Fibroblast of lung (primary cell): ENCODE measurements around the gene ITPKB. TPM values are rescaled to one million over a fixed set of nuclear protein-coding genes. Genes with fewer than 3 reads are reported as not detected.
"Not testable (repeated sequence)": the region's sequence is repeated elsewhere in the genome, so short reads cannot be mapped to it uniquely, and the experiment has no call there.

Experiments
- DNase-seq, 2 donors: peaks; one replicate each; pipeline versions ENCODE4 v3.0.0 to v3.0.0-alpha.2; 2010; ENCODE audit warnings: low read depth in 2 of 2
- H2AFZ ChIP-seq: 2 replicates; pipeline ENCODE4 v1.5.1; 2012; ENCODE audit warnings: low read length, control low read depth, inconsistent platforms
- H3K27ac ChIP-seq: 2 replicates; pipeline ENCODE4 v1.5.1; 2011; ENCODE audit warnings: low read length, control low read depth; ENCODE audit not compliant: insufficient read depth
- H3K27me3 ChIP-seq: 2 replicates; pipeline ENCODE4 v1.5.1; 2011; ENCODE audit warnings: mild to moderate bottlenecking, low read length; ENCODE audit not compliant: control insufficient read depth, insufficient read depth
- H3K36me3 ChIP-seq: 2 replicates; pipeline ENCODE4 v1.5.1; 2011; ENCODE audit warnings: low read length; ENCODE audit not compliant: control insufficient read depth, insufficient read depth
- H3K4me1 ChIP-seq: 2 replicates; pipeline ENCODE4 v1.5.1; 2011; ENCODE audit warnings: low read length; ENCODE audit not compliant: control insufficient read depth, insufficient read depth; ENCODE audit errors: extremely low read depth
- H3K4me2 ChIP-seq: 2 replicates; pipeline ENCODE4 v1.5.1; 2011; ENCODE audit warnings: low read length, control low read depth; ENCODE audit not compliant: insufficient read depth; ENCODE audit errors: extremely low read depth
- H3K4me3 ChIP-seq, 4 experiments: fragments of 200-600 bp in 1 of 4; sonication (generic) in 1 of 4; replicated peaks in 1 of 4; 2 replicates each; pipeline ENCODE4 v1.5.1; 2011 to 2016; ENCODE audit warnings: low read length in 4 of 4, low read depth in 3 of 4, mild to moderate bottlenecking in 3 of 4, control low read depth in 2 of 4, inconsistent platforms in 1 of 4, mixed read lengths in 1 of 4; ENCODE audit not compliant: insufficient read depth in 1 of 4; ENCODE audit errors: control extremely low read depth in 1 of 4
- H3K79me2 ChIP-seq: 2 replicates; pipeline ENCODE4 v1.5.1; 2012; ENCODE audit warnings: mild to moderate bottlenecking, low read length, inconsistent platforms; ENCODE audit not compliant: control insufficient read depth, insufficient read depth
- H3K9ac ChIP-seq: 2 replicates; pipeline ENCODE4 v1.5.1; 2011; ENCODE audit warnings: mild to moderate bottlenecking, low read length, control low read depth; ENCODE audit not compliant: insufficient read depth
- H3K9me3 ChIP-seq: 2 replicates; pipeline ENCODE4 v1.5.1; 2012; ENCODE audit warnings: low read depth, low read length; ENCODE audit not compliant: control insufficient read depth, insufficient read depth
- H4K20me1 ChIP-seq: 2 replicates; pipeline ENCODE4 v1.5.1; 2011; ENCODE audit warnings: low read length; ENCODE audit not compliant: control insufficient read depth, insufficient read depth; ENCODE audit errors: extremely low read depth
- CTCF ChIP-seq, 2 donors: IDR thresholded peaks in 1 of 2; conservative IDR thresholded peaks in 1 of 2; 1 replicate in 1 of 2; 2 replicates in 1 of 2; pipeline ENCODE4 v1.5.1; 2011 to 2012; ENCODE audit warnings: low read length in 2 of 2, control low read depth in 1 of 2, inconsistent platforms in 1 of 2, low read depth in 1 of 2, mild to moderate bottlenecking in 1 of 2
- EZH2 ChIP-seq: IDR thresholded peaks from 2 replicates; pipeline ENCODE4 v1.5.1; 2012; ENCODE audit warnings: low read length, control low read depth, mild to moderate bottlenecking; ENCODE audit errors: missing control alignments
- polyA plus RNA-seq, 2 donors: library from polyadenylated mRNA; depleted of rRNA in 1 of 2; stranded (reverse) in 1 of 2; unstranded in 1 of 2; fragments of >200 nt; gene quantifications; 2 replicates each; pipeline ENCODE4 v1.2.1, GENCODE V29; 2011 to 2012; ENCODE audit warnings: missing spikeins in 1 of 2
- total RNA-seq: library from RNA; depleted of rRNA; stranded (reverse); fragments of >200 nt; gene quantifications from 2 replicates; pipeline ENCODE4 v1.2.1, GENCODE V29; 2014

The ITPKB gene
- total and polyA plus RNA-seq, 2 donors (not counting 1 experiment from before 2014, with no cell fraction given): 10.2 to 32.4 TPM

GRCh38 chr1:226640321-226641136, 98.6 kb downstream of the ITPKB start:
- Histone ChIP-seq H3K27ac (no peak overlapping the region), H3K27me3 (no peaks in the 10 kb centered on the region), H3K4me2 (no peak overlapping the region), H3K4me3 (no peak overlapping the region), H3K36me3 (peaks cover 3% of the 10 kb centered on the region), H2AFZ (no peak overlapping the region), H4K20me1 (no peaks in the 10 kb centered on the region), H3K79me2 (no peaks in the 10 kb centered on the region), H3K4me1 (peaks cover 14% of the 10 kb centered on the region), H3K9ac (no peak overlapping the region), H3K9me3 (no peaks in the 10 kb centered on the region)
- DNase-seq: no peak
- TF ChIP-seq EZH2: no peak
- no peak for TF ChIP-seq CTCF (conservative IDR thresholded peaks at IDR 0.05 in 1 of 2, IDR thresholded peaks at IDR 0.05 in 1 of 2; ENCODE audit: low read depth in 1 of 2, low read length in 2 of 2)

GRCh38 chr1:226639631-226640061, 99.4 kb downstream of the ITPKB start:
- no peaks in the 10 kb centered on the region for H3K9me3 ChIP-seq
- no peaks in the 10 kb centered on the region for H4K20me1 ChIP-seq
- peaks cover 6% of the 10 kb centered on the region for H3K4me1 ChIP-seq
- peaks cover 6% of the 10 kb centered on the region for H3K36me3 ChIP-seq
- no peak overlapping the region for H3K4me2 ChIP-seq
- TF ChIP-seq CTCF (conservative IDR thresholded peaks at IDR 0.05 in 1 of 2, IDR thresholded peaks at IDR 0.05 in 1 of 2; ENCODE audit: low read depth in 1 of 2, low read length in 2 of 2) (no peak), EZH2 (no peak)
- no peaks in the 10 kb centered on the region for H3K27me3 ChIP-seq
- H3K79me2 ChIP-seq: no peaks in the 10 kb centered on the region
- no peak overlapping the region for H3K9ac ChIP-seq
- no peak overlapping the region for H3K4me3 ChIP-seq
- DNase-seq: no peak
- H3K27ac ChIP-seq: no peak overlapping the region
- H2AFZ ChIP-seq: no peak overlapping the region

GRCh38 chr1:226639206-226639605, 99.9 kb downstream of the ITPKB start:
- not testable (repeated sequence) for H3K36me3 ChIP-seq

More at GRCh38 chr1:226639206-226639605, 99.9 kb downstream of the ITPKB start:
- H2AFZ ChIP-seq, H4K20me1 ChIP-seq, H3K79me2 ChIP-seq, H3K9ac ChIP-seq, H3K9me3 ChIP-seq, H3K4me2 ChIP-seq, H3K4me3 ChIP-seq, DNase-seq, H3K27me3 ChIP-seq, H3K27ac ChIP-seq, H3K4me1 ChIP-seq: not testable (repeated sequence)
